GM19099 (cell line): ENCODE results near the gene PIP5K1C.
A peak's percentile ranks its signal among the peaks of the same experiment; 100 is the strongest.

ENCODE experiments used
- POLR2A ChIP-seq: IDR thresholded peaks from 3 replicates; pipeline ENCODE4 v1.6.1; 2011; ENCODE audit warnings: low read depth; ENCODE audit not compliant: insufficient read length; ENCODE audit errors: extremely low read depth

Gene PIP5K1C

DNA sequence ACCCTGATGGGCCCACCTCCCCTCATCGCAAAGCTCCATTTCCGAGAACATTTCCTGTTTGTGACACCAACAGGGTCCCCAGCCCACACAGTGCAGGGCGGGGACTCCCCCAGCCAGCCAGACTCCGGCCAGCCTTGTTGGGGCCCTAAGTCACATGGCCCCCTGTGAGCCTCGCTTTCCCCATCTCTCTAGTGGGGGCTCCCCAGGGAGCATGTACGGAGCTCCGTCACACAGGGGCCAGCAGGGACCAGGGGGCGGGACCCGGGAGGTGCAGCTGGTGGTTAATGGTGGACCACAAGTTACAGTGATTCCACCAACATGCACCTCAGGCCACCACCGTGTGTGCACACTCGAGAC lies 95.3 kb downstream of the PIP5K1C start:
- peak; percentile 15 for TF ChIP-seq POLR2A

- no peak for TF ChIP-seq POLR2A
Measured at GRCh38 chr19:3604227-3604986, 95.9 kb downstream of the PIP5K1C start.

DNA sequence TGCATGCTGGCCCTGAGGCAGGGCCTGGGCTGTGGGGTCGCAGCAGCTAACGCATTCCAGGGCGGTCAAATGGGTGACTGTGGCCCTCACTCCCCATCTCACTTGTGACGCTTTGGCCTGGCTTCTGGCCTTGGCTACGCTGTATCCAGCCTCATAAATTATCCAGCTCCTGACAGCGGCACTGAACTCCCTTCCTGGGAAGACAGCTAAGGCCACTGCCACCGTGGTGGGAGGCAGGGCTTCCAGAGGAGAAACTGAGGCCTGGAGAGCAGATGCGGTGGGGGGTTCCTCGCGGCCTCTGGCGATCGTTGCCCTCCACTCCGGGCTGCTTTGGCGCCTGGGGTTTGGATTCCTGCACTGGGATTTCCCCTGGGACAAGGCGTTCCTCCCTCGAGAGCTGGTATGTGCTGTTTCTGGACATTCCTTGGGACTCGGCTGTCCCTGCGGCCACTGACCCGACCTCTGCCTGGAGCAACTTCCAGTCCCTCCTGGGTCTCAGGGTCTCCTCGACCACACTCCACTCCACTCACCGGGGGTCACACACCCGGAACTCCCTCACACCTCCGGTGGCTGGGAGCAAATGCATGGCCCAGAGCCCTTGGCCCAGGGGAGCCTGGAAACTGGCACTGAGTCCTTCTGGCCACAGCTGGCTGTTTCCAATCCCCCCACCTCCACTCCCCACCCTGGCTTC lies 97.0 kb downstream of the PIP5K1C start:
- TF ChIP-seq POLR2A = no peak

DNA sequence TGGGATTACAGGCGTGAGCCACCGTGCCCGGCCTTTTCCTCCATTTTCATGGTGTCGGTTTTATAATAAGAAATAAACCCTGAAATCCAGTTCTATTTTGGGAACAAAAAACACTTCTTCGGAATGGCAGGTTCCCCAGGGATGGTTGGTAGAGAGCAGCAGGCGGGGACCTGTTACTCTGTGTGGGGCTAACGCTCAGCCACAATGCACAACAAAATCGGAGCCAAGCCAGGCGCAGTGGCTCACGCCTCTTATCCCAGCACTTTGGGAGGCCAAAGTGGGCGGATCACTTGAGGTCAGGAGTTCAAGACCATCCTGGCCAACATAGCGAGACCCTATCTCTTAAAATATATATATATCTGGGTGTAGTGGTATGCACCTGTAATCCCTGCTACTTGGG lies 99.2 kb downstream of the PIP5K1C start:
- TF ChIP-seq POLR2A = no peak

DNA sequence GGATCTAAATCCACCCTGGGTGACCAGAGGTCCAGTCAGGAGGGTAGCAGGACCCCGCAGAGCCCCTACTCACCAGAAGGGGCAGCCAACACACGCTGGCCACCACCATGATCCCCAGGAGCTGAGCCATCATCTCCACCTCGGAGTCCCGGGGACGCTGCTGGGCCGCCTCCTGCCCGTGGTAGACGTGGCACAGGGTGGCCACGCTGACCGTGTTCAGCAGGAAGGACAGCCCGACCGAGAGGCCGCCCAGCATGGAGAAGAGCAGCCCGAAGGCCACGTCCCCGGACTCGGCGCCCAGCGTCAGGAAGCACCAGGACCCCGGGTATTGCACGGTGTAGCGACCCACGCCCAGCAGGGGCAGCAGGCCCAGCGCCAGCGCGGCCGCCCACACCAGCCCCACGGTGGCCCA lies 100.5 kb downstream of the PIP5K1C start:
- no peak for TF ChIP-seq POLR2A

- TF ChIP-seq POLR2A = no peak
Measured at GRCh38 chr19:3595521-3596061, 104.7 kb downstream of the PIP5K1C start.

- no peak for TF ChIP-seq POLR2A
Measured at GRCh38 chr19:3593156-3593555, 107.1 kb downstream of the PIP5K1C start.

- TF ChIP-seq POLR2A = no peak
Measured at GRCh38 chr19:3591876-3592613, 108.2 kb downstream of the PIP5K1C start.

DNA sequence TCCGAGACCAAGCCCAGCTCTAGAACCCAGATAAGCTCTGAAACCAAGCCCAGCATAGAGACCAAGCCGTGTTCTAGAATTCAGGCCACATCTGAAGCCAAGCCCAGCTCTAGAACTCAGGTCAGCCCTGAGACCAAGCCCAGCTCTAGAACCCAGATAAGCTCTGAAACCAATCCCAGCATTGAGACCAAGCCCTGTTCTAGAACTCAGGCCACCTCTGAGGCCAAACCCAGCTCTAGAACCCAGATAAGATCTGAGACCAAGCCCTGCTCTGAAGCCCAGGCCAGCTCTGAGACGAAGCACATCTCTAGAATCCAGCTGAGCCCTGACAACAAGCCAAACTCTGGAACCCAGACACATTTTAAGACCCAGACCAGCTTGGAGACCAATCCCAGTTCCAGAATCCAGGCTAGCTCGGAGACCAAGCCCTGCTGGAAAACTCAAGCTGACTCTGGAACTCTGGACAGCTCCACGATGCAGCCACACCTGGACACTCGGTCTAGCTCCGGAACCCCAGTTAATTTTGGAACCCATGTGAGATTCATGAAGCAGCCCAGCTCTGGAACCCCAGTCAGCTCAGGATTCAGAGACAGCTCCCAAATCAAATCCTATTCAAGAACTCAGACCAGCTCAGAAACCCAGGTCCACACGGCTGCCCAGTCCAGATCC lies 109.1 kb downstream of the PIP5K1C start:
- no peak for TF ChIP-seq POLR2A

DNA sequence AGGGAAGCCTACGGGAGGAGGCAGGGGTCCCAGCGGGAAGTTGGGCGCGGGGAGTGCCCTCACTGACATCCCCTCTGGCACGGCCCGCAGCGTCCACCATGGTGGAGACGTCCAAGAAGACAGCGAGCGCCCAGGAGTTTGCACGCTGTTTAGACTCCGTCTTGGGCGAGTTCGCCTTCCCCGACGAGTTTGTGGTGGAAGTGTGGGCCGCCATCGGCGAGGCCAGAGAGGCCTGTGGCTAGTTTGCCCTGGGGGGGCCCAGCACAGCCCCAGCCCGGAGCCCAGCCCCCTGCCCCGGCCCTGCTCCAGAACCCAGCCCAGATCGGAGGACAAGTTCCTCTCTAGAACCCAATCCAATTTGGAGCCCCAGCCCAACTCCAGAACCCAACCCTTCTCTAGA lies 110.3 kb downstream of the PIP5K1C start:
- no peak for TF ChIP-seq POLR2A

DNA sequence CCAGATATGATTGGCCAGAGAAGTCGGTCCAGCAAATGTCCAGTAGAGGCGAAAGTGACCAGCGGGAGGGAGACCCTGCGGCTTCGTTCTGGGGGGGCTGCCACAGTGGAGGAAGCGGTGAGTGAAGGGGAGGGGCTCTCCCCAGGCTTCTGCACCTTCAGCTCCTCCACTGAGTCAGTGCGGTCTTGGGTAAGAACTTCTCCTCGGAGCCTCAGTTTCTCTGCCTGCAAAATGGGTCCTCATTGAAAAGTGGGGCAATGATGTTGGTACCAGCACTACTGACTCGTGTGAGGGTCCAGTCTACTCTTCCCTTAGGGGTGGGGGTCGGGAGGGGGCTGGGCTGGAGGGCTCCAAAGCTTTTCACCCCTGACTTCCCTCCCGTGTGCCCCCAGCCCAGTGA lies 110.8 kb downstream of the PIP5K1C start:
- no peak for TF ChIP-seq POLR2A

DNA sequence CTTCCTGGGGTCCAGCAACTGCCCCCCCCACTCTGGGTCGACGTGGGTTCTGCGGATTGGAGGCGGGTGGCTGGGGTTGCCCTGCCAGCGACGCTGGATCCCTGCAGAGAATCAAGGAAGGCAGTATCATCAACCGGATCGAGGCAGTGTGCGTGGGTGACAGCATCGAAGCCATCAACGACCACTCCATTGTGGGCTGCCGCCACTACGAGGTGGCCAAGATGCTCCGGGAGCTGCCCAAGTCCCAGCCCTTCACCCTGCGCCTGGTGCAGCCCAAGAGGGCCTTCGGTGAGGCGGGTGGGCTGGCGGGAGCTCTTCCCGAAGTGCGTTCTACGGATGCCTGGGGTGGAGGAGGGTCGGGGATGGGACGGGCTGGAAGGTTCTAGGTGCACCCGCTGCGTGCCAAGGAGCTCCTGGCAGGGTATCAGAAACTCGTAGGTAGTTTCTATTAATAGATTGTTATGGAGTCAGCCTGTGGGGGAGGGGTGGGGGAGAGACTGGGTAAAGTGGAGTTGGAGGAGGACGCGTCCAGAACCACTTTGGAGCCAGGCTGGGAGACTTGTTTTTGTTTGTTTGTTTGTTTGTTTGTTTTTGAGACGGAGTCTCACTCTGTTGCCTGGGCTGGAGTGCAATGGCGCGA lies 113.4 kb downstream of the PIP5K1C start:
- TF ChIP-seq POLR2A = no peak

GRCh38 chr19:3586127-3586626 lies 114.1 kb downstream of the PIP5K1C start:
- TF ChIP-seq POLR2A = no peak
